IPS-20b (cell line): Measurements from ENCODE around the gene CKMT1B.
"Not testable (repeated sequence)": the region's sequence is repeated elsewhere in the genome, so short reads cannot be mapped to it uniquely, and the experiment has no call there.

Experiments used
- H3K27ac ChIP-seq: one replicate; pipeline ENCODE4 v1.5.1; 2013; ENCODE audit warnings: low read length
- H3K27me3 ChIP-seq: 2 replicates; pipeline ENCODE4 v1.6.1; 2013; ENCODE audit warnings: mild to moderate bottlenecking, low read length, inconsistent platforms; ENCODE audit not compliant: insufficient read depth
- H3K36me3 ChIP-seq: 2 replicates; pipeline ENCODE4 v1.6.1; 2013; ENCODE audit warnings: low read depth, mild to moderate bottlenecking, inconsistent platforms, low read length, moderate library complexity; ENCODE audit not compliant: insufficient read depth
- H3K4me1 ChIP-seq: 2 replicates; pipeline ENCODE4 v1.6.1; 2013; ENCODE audit warnings: mild to moderate bottlenecking, control low read depth, inconsistent platforms, low read length, moderate library complexity; ENCODE audit not compliant: insufficient read depth
- H3K4me3 ChIP-seq: 2 replicates; pipeline ENCODE4 v1.5.1; 2013; ENCODE audit warnings: mild to moderate bottlenecking, low read length, inconsistent platforms
- H3K9ac ChIP-seq: 2 replicates; pipeline ENCODE4 v1.6.1; 2013; ENCODE audit warnings: low read depth, mild to moderate bottlenecking, inconsistent platforms, low read length, moderate library complexity
- H3K9me3 ChIP-seq: 2 replicates; pipeline ENCODE4 v1.6.1; 2013; ENCODE audit warnings: mild to moderate bottlenecking, low read depth, low read length, inconsistent platforms; ENCODE audit not compliant: insufficient read depth

The CKMT1B gene

GRCh38 chr15:43589778-43590466 lies 3.9 kb upstream of the CKMT1B start, which contains the start of gene PPIP5K1:
PPIP5K1 (minus strand) TSS chr15:43590208; CDS start chr15:43584504, 5,704 bp downstream.
- not testable (repeated sequence) for H3K4me3 ChIP-seq

GRCh38 chr15:43592841-43593240 lies 986 bp upstream of the CKMT1B start:
- H3K36me3 ChIP-seq, H3K9ac ChIP-seq, H3K4me3 ChIP-seq, H3K4me1 ChIP-seq, H3K27ac ChIP-seq, H3K9me3 ChIP-seq, H3K27me3 ChIP-seq: not testable (repeated sequence)

More at GRCh38 chr15:43589778-43590466, 3.9 kb upstream of the CKMT1B start, which contains the start of gene PPIP5K1:
- H3K27me3 ChIP-seq, H3K36me3 ChIP-seq, H3K4me1 ChIP-seq, H3K9ac ChIP-seq, H3K27ac ChIP-seq, H3K9me3 ChIP-seq: not testable (repeated sequence)

- H3K9me3 ChIP-seq, H3K4me1 ChIP-seq, H3K9ac ChIP-seq, H3K36me3 ChIP-seq, H3K27me3 ChIP-seq, H3K4me3 ChIP-seq, H3K27ac ChIP-seq: not testable (repeated sequence)
Observed at GRCh38 chr15:43599131-43599530, 5.3 kb downstream of the CKMT1B start.

GRCh38 chr15:43600200-43600599 lies 6.4 kb downstream of the CKMT1B start:
- H3K27ac ChIP-seq, H3K27me3 ChIP-seq, H3K9ac ChIP-seq, H3K9me3 ChIP-seq, H3K36me3 ChIP-seq, H3K4me3 ChIP-seq, H3K4me1 ChIP-seq: not testable (repeated sequence)

GRCh38 chr15:43602233-43602632 lies 8.4 kb downstream of the CKMT1B start:
- not testable (repeated sequence) for H3K36me3 ChIP-seq, H3K4me3 ChIP-seq, H3K9ac ChIP-seq, H3K4me1 ChIP-seq, H3K27me3 ChIP-seq, H3K9me3 ChIP-seq, H3K27ac ChIP-seq

- not testable (repeated sequence) for H3K27me3 ChIP-seq, H3K4me1 ChIP-seq, H3K9me3 ChIP-seq, H3K36me3 ChIP-seq, H3K9ac ChIP-seq, H3K4me3 ChIP-seq, H3K27ac ChIP-seq
Observed at GRCh38 chr15:43617750-43618149, 23.9 kb downstream of the CKMT1B start.

GRCh38 chr15:43618700-43619099 lies 24.9 kb downstream of the CKMT1B start, which contains the start of gene STRC:
STRC (minus strand) TSS chr15:43618800; CDS start chr15:43618722, 78 bp downstream.
- H3K9me3 ChIP-seq, H3K27ac ChIP-seq, H3K4me3 ChIP-seq, H3K36me3 ChIP-seq, H3K4me1 ChIP-seq, H3K27me3 ChIP-seq, H3K9ac ChIP-seq: not testable (repeated sequence)

GRCh38 chr15:43622068-43622799 lies 28.4 kb downstream of the CKMT1B start:
- H3K36me3 ChIP-seq, H3K9me3 ChIP-seq, H3K27me3 ChIP-seq, H3K27ac ChIP-seq, H3K9ac ChIP-seq, H3K4me3 ChIP-seq, H3K4me1 ChIP-seq: not testable (repeated sequence)

GRCh38 chr15:43625106-43625505 lies 31.3 kb downstream of the CKMT1B start:
- Histone ChIP-seq H3K9me3 (no peaks in the 10 kb centered on the region), H3K36me3 (no peaks in the 10 kb centered on the region), H3K9ac (no peak overlapping the region), H3K4me1 (no peaks in the 10 kb centered on the region), H3K27me3 (no peaks in the 10 kb centered on the region), H3K27ac (no peak overlapping the region), H3K4me3 (no peak overlapping the region)

- not testable (repeated sequence) for H3K9me3 ChIP-seq, H3K9ac ChIP-seq, H3K36me3 ChIP-seq, H3K27me3 ChIP-seq, H3K4me1 ChIP-seq, H3K27ac ChIP-seq, H3K4me3 ChIP-seq
Observed at GRCh38 chr15:43626937-43627336, 33.1 kb downstream of the CKMT1B start.

- H3K9me3 ChIP-seq, H3K9ac ChIP-seq: not testable (repeated sequence)
Observed at GRCh38 chr15:43638464-43639204, 44.8 kb downstream of the CKMT1B start.

More at GRCh38 chr15:43638464-43639204, 44.8 kb downstream of the CKMT1B start:
- H3K4me1 ChIP-seq, H3K27ac ChIP-seq, H3K36me3 ChIP-seq, H3K4me3 ChIP-seq, H3K27me3 ChIP-seq: not testable (repeated sequence)
